Measurements from ENCODE around the gene ANKRD16.
"Not testable (repeated sequence)": the region's sequence is repeated elsewhere in the genome, so short reads cannot be mapped to it uniquely, and the experiment has no call there.

ANKRD16 gene

GRCh38 chr10:5831446-5831782, 58.3 kb downstream of the ANKRD16 start:
- no peak for DNase-seq

DNA sequence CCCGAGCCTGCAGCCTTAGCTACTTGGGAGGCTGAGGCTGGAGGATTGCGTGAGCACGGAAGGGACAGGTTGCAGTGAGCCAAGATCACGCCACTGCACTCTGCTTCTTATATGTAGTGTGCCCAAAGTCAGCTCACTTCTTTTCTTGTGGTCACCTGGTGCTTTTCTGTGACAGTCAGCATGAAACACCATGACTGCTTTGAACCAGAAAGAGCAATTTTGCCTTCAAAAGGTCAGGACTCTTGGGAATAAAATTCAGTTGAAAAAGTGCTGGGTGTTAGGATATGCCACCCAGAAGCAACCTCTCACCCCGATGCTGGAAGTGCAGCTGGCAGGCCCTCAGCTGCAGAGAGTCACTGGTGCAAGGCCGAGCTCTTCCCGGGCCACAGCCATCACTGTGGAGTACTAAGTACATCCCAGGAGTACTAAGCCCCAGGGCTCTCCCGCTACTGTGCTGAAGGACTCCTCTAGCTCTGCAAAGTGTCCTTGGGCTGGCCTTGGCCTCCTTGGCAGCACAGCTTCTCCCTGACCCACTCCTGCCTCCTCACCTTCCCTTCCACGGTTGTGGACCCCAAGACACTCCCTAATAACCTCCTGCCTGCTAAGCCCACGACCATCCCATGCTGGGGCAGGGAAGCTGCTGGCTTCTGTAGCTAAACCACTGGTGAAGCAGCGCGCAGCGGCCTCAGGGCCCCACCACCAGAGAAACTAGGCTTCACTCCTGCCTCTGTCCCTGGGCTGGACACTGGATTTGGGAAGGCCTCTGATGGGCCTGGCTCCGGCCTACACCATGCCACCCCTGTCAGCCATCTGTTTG, 58.9 kb downstream of the ANKRD16 start:
- no peak for DNase-seq

GRCh38 chr10:5829267-5829666, 60.4 kb downstream of the ANKRD16 start:
- no peak for DNase-seq

DNA sequence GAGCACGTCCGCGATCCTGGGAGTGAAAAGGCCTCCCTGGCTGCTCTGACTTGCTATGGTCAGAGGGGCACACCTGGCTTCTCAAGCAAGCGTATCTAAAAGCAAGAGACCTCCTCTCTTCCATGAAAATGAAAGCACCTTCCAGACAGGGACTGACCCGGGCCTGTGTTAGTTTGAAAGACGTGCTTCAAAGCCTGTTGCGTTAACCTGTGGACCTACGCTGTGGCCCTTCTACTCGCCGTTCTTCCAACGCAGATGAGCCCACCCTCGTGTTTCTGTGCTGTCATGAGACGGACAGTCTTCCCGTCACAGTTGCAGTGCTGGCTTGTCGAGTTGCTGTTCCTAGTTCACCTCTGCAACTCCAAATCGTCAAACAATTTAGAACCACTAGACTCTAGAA, 61.0 kb downstream of the ANKRD16 start:
- DNase-seq = no peak

- DNase-seq = no peak
These were observed 61.9 kb downstream of the ANKRD16 start for GRCh38 chr10:5827841-5828240.

- not testable (repeated sequence) for DNase-seq
These were observed 63.2 kb downstream of the ANKRD16 start for GRCh38 chr10:5826511-5826910.

DNA sequence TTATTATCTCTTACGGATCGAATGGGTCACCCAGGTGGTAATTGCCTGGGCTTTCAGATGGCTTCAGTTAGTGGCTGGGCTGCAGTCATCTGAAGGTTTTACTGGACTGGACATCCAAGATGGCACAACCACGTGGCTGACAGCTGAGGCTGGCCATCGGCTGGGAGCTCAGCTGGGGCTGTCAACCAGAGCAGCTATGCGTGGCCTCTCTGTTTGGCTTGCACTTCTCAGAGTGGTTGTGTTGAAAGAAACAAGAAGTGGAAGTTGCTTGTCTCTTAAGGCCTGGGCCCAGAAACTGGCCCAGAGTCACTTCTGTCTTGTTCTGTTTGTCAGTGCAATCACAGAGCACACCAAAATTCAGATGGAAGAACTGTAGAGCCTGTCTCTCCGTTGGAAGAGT, 70.8 kb downstream of the ANKRD16 start:
- DNase-seq = no peak

- no peak for DNase-seq
These were observed 71.7 kb downstream of the ANKRD16 start for GRCh38 chr10:5818048-5818331.

- DNase-seq = no peak
These were observed 72.2 kb downstream of the ANKRD16 start for GRCh38 chr10:5817322-5818047.

DNA sequence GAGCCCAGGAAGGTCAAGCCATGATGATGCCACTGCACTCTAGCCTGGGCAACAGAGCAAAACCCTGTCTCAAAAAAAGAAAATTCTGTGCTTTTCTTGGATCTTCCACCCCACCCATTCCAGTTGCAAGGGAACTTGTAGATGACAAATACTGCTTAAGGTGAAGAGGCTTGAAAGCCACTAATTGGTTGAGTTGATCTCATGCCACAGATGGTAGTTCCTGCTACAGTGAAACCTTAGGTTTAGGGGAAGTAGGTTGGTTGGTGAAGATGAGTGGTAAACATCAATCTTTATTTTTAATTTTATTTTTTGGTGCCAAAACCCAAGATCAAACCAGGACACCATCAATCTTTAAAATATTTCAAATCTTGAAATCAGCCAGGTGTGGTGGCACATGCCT, 73.5 kb downstream of the ANKRD16 start:
- no peak for DNase-seq

- no peak for DNase-seq
These were observed 75.3 kb downstream of the ANKRD16 start for GRCh38 chr10:5814110-5815107.

DNA sequence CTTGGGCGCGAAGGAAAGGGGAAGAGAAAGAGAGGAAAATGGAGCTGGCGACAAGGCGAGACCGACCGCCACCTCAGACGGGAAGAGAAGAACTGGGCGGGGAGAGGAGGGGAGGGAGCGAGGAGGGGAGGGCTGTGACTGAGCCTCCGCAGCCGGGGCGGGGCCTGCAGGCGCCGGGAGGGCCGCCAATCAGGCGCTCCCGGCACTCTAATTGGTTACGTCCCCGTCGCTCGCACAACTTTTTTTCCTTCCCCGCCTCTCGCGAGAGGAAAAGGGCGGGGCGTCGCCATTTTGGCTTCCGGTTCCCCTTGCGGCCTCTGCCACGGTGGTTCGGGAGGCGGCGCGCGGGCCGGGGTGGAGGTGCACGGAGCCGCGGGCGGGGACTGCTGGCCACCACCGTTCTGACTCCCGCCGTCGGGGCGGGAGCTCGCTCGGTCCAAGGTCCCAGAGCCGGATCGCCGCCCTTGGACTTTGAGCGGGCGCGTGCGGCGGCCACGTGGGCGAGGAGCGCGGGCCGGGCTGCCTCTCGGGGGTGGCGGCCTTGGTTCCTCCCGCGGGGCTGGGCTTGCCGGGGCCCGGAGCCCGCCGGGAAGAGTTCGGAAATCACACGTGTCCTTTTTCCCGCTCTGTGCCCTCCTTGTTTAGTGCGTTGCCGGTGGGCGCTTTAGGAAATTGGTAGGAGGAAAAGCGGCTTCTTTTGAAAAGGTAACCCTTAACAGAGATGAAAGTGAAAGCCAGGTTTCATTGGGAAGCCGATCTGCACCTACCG, 76.2 kb downstream of the ANKRD16 start, which contains the start of gene GDI2:
TSS of gene GDI2 (minus strand) at position 94 of the 769 bp plus-strand sequence. CDS start 176 bp downstream, outside the sequence.
- peak; percentile 98 for DNase-seq

DNA sequence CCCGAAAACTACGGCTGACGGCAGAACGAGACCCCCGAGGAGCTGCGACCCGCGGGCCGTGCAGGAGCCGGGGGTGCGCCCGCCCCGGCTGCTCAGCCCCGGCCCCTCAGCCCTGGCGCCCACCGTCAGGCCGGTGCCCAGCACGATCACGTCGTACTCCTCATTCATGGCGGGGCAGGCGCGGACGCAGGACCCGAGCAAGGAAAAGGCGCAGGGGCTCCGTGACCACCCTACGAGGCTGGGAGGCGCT, 76.7 kb downstream of the ANKRD16 start:
- DNase-seq = no peak

GRCh38 chr10:5812283-5813090, 77.2 kb downstream of the ANKRD16 start:
- DNase-seq = peak; percentile 60

Data from left hindlimb (tissue), 1 donor.